GM10266 (cell line): ENCODE measurements around the gene PRPS2.
A peak's percentile ranks its signal among the peaks of the same experiment; 100 is the strongest.

Experiments
- DNase-seq: peaks from one replicate; pipeline ENCODE4 v3.0.0; 2012; ENCODE audit errors: extremely low spot score
- CTCF ChIP-seq: IDR thresholded peaks from 2 replicates; pipeline ENCODE4 v1.5.1; 2012; ENCODE audit warnings: mild to moderate bottlenecking, low read depth; ENCODE audit not compliant: control insufficient read depth, insufficient read depth; ENCODE audit errors: missing control alignments

PRPS2 gene

GRCh38 chrX:12790885-12791256 is 341 bp upstream of the PRPS2 start:
- no peak for TF ChIP-seq CTCF
- DNase-seq = peak; percentile 22

GRCh38 chrX:12792711-12793110 is 1.5 kb downstream of the PRPS2 start:
- TF ChIP-seq CTCF = no peak
- no peak for DNase-seq

GRCh38 chrX:12794654-12795053 is 3.4 kb downstream of the PRPS2 start:
- DNase-seq = no peak

GRCh38 chrX:12798601-12799000 is 7.4 kb downstream of the PRPS2 start:
- DNase-seq = no peak
- no peak for TF ChIP-seq CTCF

More at GRCh38 chrX:12794654-12795053, 3.4 kb downstream of the PRPS2 start:
- no peak for TF ChIP-seq CTCF

GRCh38 chrX:12799118-12799517 is 7.9 kb downstream of the PRPS2 start:
- no peak for TF ChIP-seq CTCF
- DNase-seq = no peak

- no peak for TF ChIP-seq CTCF
Measured at GRCh38 chrX:12802741-12803140, 11.5 kb downstream of the PRPS2 start.

GRCh38 chrX:12804655-12805054 is 13.4 kb downstream of the PRPS2 start:
- TF ChIP-seq CTCF = no peak
- DNase-seq = no peak

More at GRCh38 chrX:12802741-12803140, 11.5 kb downstream of the PRPS2 start:
- DNase-seq = no peak
